ENCODE results near the gene CAV2. TPM values are rescaled to one million over a fixed set of nuclear protein-coding genes. Genes with fewer than 3 reads are reported as not detected.

The CAV2 gene
- total RNA-seq, 1 donor: 67.3 TPM

- TF ChIP-seq CTCF (IDR thresholded peaks at IDR 0.05; ENCODE audit: extremely low read depth, low read depth, low read length): no peak
- H3K79me2 ChIP-seq (ENCODE audit: insufficient read depth, low read length): no peaks in the 10 kb centered on the region
- no peaks in the 10 kb centered on the region for H3K27me3 ChIP-seq (ENCODE audit: insufficient read depth, low read length)
- H3K9me3 ChIP-seq (ENCODE audit: low read depth, low read length): no peaks in the 10 kb centered on the region
- peak overlapping the region; percentile 78 for H3K27ac ChIP-seq (ENCODE audit: low read depth, low read length)
- peak overlapping the region; percentile 70 for H3K4me3 ChIP-seq (ENCODE audit: insufficient read depth, low read length)
- no peak for DNase-seq (ENCODE audit: insufficient read length, low spot score, missing footprints)
- no peaks in the 10 kb centered on the region for H4K20me1 ChIP-seq (ENCODE audit: insufficient read depth, low read length)
- H3K4me1 ChIP-seq (ENCODE audit: insufficient read depth, low read length): peaks cover 27% of the 10 kb centered on the region
- H3K4me2 ChIP-seq (ENCODE audit: insufficient read depth, low read length): peak overlapping the region; percentile 87
- H3K36me3 ChIP-seq (ENCODE audit: insufficient read depth, low read length): peaks cover 7% of the 10 kb centered on the region
- peak overlapping the region; percentile 86 for H2AFZ ChIP-seq (ENCODE audit: low read length)
These were observed 13.1 kb downstream of the CAV2 start for GRCh38 chr7:116512520-116513188.

- H2AFZ ChIP-seq (ENCODE audit: low read length): no peak overlapping the region
These were observed 16.0 kb downstream of the CAV2 start for GRCh38 chr7:116515584-116515983.

GRCh38 chr7:116516324-116516723, 16.8 kb downstream of the CAV2 start:
- no peak overlapping the region for H3K27ac ChIP-seq (ENCODE audit: low read depth, low read length)
- H3K4me3 ChIP-seq (ENCODE audit: insufficient read depth, low read length): no peak overlapping the region
- no peaks in the 10 kb centered on the region for H3K9me3 ChIP-seq (ENCODE audit: low read depth, low read length)
- H3K79me2 ChIP-seq (ENCODE audit: insufficient read depth, low read length): no peaks in the 10 kb centered on the region
- DNase-seq (ENCODE audit: insufficient read length, low spot score, missing footprints): no peak
- H3K4me1 ChIP-seq (ENCODE audit: insufficient read depth, low read length): peaks cover 23% of the 10 kb centered on the region
- H3K36me3 ChIP-seq (ENCODE audit: insufficient read depth, low read length): no peaks in the 10 kb centered on the region
- no peaks in the 10 kb centered on the region for H4K20me1 ChIP-seq (ENCODE audit: insufficient read depth, low read length)
- H3K4me2 ChIP-seq (ENCODE audit: insufficient read depth, low read length): no peak overlapping the region
- H2AFZ ChIP-seq (ENCODE audit: low read length): no peak overlapping the region
- no peak for TF ChIP-seq CTCF (IDR thresholded peaks at IDR 0.05; ENCODE audit: extremely low read depth, low read depth, low read length)
- H3K27me3 ChIP-seq (ENCODE audit: insufficient read depth, low read length): no peaks in the 10 kb centered on the region

More at GRCh38 chr7:116515584-116515983, 16.0 kb downstream of the CAV2 start:
- H3K4me3 ChIP-seq (ENCODE audit: insufficient read depth, low read length): no peak overlapping the region
- DNase-seq (ENCODE audit: insufficient read length, low spot score, missing footprints): no peak
- H3K79me2 ChIP-seq (ENCODE audit: insufficient read depth, low read length): no peaks in the 10 kb centered on the region
- peaks cover 22% of the 10 kb centered on the region for H3K4me1 ChIP-seq (ENCODE audit: insufficient read depth, low read length)
- no peaks in the 10 kb centered on the region for H3K27me3 ChIP-seq (ENCODE audit: insufficient read depth, low read length)
- no peaks in the 10 kb centered on the region for H3K36me3 ChIP-seq (ENCODE audit: insufficient read depth, low read length)
- no peaks in the 10 kb centered on the region for H4K20me1 ChIP-seq (ENCODE audit: insufficient read depth, low read length)
- no peak overlapping the region for H3K4me2 ChIP-seq (ENCODE audit: insufficient read depth, low read length)
- H3K27ac ChIP-seq (ENCODE audit: low read depth, low read length): no peak overlapping the region
- TF ChIP-seq CTCF (IDR thresholded peaks at IDR 0.05; ENCODE audit: extremely low read depth, low read depth, low read length): no peak
- H3K9me3 ChIP-seq (ENCODE audit: low read depth, low read length): no peaks in the 10 kb centered on the region

GRCh38 chr7:116517626-116518025, 18.1 kb downstream of the CAV2 start:
- Histone ChIP-seq H3K27me3 (ENCODE audit: insufficient read depth, low read length) (no peaks in the 10 kb centered on the region), H3K79me2 (ENCODE audit: insufficient read depth, low read length) (no peaks in the 10 kb centered on the region), H2AFZ (ENCODE audit: low read length) (no peak overlapping the region), H3K36me3 (ENCODE audit: insufficient read depth, low read length) (no peaks in the 10 kb centered on the region), H3K27ac (ENCODE audit: low read depth, low read length) (no peak overlapping the region), H3K4me3 (ENCODE audit: insufficient read depth, low read length) (no peak overlapping the region), H3K9me3 (ENCODE audit: low read depth, low read length) (no peaks in the 10 kb centered on the region), H4K20me1 (ENCODE audit: insufficient read depth, low read length) (no peaks in the 10 kb centered on the region), H3K4me1 (ENCODE audit: insufficient read depth, low read length) (peaks cover 22% of the 10 kb centered on the region), H3K4me2 (ENCODE audit: insufficient read depth, low read length) (no peak overlapping the region)
- DNase-seq (ENCODE audit: insufficient read length, low spot score, missing footprints): no peak
- TF ChIP-seq CTCF (IDR thresholded peaks at IDR 0.05; ENCODE audit: extremely low read depth, low read depth, low read length): no peak
